Sigmoid colon (tissue), 4 donors: Measurements from ENCODE around the gene GSX1.

Experiments
- CTCF ChIP-seq, 4 experiments: fragments of 450-650 bp in 3 of 4; fragments of 200-600 bp in 1 of 4; IDR thresholded peaks; one replicate each; pipeline ENCODE4 v1.5.1; 2016 to 2019; ENCODE audit warnings: antibody characterized with exemption in 4 of 4, mild to moderate bottlenecking in 3 of 4, moderate library complexity in 2 of 4
- EP300 ChIP-seq, 4 donors: sonication (generic); formaldehyde crosslinking; IDR thresholded peaks; one replicate each; pipeline ENCODE4 v1.6.1; 2017; ENCODE audit warnings: antibody characterized with exemption in 4 of 4
- POLR2A ChIP-seq, 2 donors: fragments of 450-650 bp; IDR thresholded peaks; one replicate each; pipeline ENCODE4 v1.6.1; 2016; ENCODE audit warnings: antibody characterized with exemption in 2 of 2, mild to moderate bottlenecking in 2 of 2, moderate library complexity in 2 of 2
- POLR2AphosphoS5 ChIP-seq, 4 donors: sonication (generic); formaldehyde crosslinking; IDR thresholded peaks; one replicate each; pipeline ENCODE4 v1.6.1; 2017; ENCODE audit warnings: antibody characterized with exemption in 4 of 4

GRCh38 chr13:27830010-27830409 is 37.7 kb downstream of the GSX1 start:
- TF ChIP-seq CTCF (IDR thresholded peaks at IDR 0.05), result peak; percentile 36 to 95 (median 78)
- no peak for TF ChIP-seq EP300 (IDR thresholded peaks at IDR 0.05)
- no peak for TF ChIP-seq POLR2A (IDR thresholded peaks at IDR 0.05)
- TF ChIP-seq POLR2AphosphoS5 (IDR thresholded peaks at IDR 0.05), result no peak
